UCSD-AML1 (cell line): ENCODE results near the gene AP2A2.

Experiments
- DNase-seq: peaks from one replicate; lab custom pipeline; 2025; ENCODE audit not compliant: unreplicated experiment; lab: John Stamatoyannopoulos, UW

Gene AP2A2

DNA sequence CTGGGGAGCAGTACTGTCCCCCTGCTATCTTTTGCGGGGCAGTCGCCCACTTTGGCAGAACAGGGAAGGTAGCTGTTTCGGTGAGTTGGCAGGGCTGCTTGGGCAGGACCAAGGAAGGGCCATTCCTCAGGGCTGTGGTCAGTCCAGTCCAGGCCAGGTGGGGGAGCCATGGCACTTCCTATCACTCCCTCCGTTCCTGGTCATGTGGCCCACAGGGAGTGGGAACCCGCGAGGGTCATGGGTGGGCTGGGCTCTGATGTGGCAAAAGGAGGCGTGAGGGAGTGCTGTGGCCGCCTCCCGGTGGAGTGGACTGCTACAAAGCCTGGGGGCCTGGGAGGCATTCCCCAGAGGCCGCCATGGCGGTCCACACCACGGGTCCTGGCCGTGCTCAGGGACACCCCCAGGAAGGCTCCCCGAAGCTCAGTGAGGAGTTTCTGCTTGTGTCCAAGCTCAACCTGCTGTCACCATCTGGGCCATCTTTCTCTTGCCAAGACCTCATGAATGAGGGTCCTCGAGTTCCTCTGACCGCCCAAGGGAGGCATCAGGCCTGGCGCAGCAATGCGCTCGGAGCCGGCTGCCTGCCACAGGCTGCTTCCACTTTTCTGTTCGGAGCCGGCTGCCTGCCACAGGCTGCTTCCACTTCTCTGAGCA lies 27.0 kb upstream of the AP2A2 start:
- DNase-seq = no peak

- DNase-seq = no peak
Observed at GRCh38 chr11:899724-900123, 25.9 kb upstream of the AP2A2 start.

DNA sequence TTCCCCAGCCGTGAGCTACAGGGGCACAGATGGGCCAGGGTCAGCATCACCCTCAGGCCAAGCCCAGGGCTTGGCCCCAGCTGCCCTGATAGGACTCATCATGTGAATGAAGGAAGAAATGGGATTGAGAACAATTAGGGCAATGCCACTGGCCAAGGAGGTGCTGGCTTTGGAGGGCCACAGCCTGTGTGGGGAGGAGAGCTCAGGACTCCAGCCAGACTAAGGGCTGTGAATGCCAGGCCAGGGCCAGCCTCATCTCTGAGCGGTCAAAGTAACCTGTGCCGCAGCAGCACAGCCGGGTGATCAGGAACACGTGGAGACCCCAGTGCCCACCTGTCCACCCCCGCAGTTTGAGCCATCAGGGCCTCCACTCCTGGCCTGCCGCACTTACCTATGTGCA lies 25.1 kb upstream of the AP2A2 start:
- DNase-seq = no peak

DNA sequence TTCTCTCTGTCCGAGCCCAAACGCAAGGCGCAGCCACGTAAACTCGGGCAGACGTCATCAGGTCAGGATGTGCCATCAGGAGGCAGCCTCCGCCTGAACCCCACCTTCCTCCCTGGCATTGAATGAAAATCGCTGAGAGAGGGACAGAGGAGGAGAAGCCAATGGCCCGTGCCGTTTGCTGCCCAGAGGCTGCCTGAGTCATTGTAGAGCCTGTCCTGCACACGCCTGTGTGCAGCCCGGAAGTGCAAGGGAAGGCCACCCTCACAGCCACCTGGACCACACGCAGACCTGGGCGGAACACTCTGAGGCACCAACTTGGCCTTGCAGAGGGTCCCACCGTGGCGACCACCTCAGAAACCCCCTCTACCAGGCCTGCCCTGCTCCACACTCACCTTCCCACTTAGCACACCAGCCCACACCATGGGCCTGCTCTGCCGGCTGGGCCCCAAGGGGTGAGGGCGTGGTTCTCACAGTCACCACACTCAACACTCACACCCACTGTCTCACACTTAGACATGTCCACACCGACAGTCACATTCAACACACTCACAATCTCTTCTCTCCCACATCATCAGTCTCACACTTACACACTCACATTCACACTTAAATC lies 24.1 kb upstream of the AP2A2 start:
- no peak for DNase-seq

DNA sequence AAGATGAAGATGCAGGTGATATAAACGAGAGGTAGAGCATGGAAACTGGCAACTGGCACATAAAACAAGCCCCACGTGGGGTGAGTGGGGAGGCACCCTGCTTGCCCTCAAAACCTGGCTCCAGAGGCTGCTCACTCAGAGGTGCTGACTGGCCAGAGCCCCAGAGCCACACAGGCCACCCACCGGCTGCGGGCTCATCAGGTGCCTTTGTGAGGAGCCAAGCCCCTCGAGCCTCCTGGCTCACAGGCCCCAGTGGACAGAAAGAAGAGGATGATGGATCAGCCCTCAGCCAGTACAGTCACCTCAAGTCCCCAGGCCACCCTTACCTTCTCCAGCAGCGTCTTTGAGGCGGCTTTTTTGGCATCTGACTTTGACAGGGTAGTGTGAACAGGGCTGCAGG lies 21.3 kb upstream of the AP2A2 start:
- no peak for DNase-seq

- DNase-seq = no peak
Observed at GRCh38 chr11:905952-906351, 19.7 kb upstream of the AP2A2 start.

GRCh38 chr11:907668-908067 lies 18.0 kb upstream of the AP2A2 start:
- DNase-seq = no peak

DNA sequence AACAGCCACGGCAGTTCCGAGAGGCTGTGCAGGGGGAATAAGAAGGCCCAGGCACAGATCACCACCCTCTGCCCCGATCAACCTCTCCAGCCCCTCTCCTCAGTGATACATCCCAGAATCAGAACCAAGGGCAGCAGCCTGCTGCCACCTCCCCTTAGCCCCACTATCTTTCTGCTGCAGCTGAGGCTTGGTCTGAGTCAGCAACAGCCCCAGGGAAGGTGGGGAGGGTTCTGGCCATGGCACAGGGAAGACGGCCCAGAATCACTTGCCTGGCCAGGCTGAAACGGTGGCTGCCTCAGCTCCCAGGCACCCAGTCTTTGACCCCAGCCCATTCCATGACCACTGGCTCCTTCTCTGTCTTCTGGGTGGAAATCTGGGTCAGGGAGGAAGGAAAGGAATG lies 17.4 kb upstream of the AP2A2 start:
- no peak for DNase-seq

- no peak for DNase-seq
Observed at GRCh38 chr11:909406-909805, 16.3 kb upstream of the AP2A2 start.

DNA sequence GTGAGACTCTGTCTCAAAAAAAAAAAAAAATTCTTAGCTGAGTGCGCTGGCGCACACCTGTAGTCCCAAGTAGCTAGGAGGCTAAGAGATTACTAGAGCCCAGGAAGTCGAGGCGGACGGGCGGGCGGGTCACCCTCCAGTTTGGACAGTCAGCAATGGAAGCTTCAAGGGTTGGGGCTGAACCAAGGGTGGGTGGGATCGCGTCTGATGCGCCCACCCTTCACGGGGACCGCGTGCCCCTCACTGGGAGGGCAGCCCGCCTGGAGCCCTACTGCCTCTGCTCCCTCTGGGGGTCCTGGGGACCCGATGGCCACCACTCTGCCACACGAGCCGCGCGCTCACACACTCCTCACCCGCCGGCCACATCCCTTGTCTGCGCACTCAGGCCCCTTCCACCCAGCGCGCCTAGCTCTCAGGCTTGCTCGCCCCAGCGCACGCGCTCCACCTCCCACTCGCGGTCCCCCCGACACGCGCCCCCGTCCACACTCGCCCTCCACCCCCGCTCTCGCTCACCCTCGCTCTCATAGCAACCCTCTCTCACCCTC lies 15.6 kb upstream of the AP2A2 start:
- DNase-seq = no peak

- peak; percentile 90 for DNase-seq
Observed at GRCh38 chr11:910589-911030, 15.1 kb upstream of the AP2A2 start, which contains the start of gene CHID1. Gene CHID1 (minus strand): TSS chr11:910810. CDS start chr11:904816, 5,994 bp downstream.

- DNase-seq = peak; percentile 59
Observed at GRCh38 chr11:911031-911889, 14.4 kb upstream of the AP2A2 start.

- DNase-seq = no peak
Observed at GRCh38 chr11:911890-912219, 13.8 kb upstream of the AP2A2 start.

- no peak for DNase-seq
Observed at GRCh38 chr11:912266-912665, 13.4 kb upstream of the AP2A2 start.

DNA sequence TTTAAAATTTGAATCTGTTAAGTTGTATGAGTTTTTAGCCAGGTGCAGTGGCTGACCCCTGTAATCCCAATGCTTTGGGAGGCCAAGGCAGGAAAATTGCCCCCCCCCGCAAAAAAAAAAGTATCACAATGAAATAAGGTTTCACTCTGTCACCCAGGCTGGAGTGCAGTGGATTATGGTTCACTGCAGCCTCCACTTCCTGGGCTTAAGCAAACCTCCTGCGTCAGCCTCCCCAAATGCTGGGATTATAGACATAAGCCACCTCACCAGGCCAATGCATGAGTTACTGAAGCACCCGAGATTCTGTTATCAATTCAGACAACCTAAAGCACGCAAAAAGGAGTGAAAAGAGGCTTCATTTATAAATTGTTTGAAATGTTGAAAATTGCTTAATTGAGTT lies 12.6 kb upstream of the AP2A2 start:
- DNase-seq = no peak

DNA sequence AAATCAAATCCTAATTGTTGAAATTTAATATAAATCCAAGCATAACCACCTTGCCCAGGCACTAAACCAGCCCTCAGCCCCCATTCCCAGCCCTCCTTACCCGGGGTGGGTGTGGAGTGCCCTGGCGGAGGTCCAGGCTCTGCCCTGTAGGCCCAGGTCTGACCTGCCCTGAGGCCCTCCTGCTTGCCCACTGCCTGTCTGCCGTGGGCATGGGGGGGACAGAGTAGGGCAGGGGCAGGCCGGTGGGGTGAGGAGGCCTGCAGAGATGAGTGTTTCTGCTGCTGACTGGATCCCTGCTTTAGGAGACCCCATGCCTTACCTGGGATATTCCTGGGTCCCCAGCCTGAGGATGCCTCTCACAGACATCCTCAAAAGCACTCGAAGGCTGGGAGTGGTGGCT lies 11.5 kb upstream of the AP2A2 start:
- no peak for DNase-seq

DNA sequence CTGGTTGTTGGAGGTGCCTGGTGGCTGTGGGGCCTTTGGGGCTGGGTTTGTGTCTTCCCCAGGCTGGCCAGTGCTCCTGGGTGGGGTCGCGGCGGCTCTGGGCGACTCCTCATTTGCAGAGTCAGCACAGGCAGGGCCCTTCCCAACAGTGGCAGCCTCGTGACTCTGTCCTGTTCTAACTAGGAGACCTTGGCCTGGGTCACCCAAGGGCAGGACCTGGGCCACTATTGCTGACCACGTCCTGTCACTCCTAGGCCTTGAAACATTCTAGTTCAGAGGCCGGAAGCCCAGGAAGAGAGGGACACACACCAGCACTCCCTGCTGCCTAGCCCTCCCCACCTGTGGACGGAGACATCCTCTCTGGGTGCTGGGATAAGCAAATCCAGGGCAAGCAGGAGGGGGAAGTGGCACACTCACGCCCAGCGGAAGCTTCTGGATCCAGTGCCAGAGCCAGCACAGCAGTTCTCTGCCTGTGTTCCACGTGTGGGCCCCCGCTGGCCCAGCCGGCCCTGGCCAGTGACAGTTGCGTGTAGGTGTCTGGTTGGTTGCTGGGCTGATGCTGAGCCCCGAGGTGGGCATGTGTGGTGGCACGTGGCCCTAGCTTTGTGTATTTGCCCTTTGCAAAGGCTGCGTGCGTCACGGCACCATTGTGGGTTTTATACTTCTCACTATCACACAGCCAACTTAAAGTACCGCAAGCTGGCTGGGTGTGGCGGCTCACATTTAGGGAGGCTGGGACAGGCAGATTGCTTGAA lies 10.7 kb upstream of the AP2A2 start:
- no peak for DNase-seq

- no peak for DNase-seq
Observed at GRCh38 chr11:917426-917825, 8.2 kb upstream of the AP2A2 start.

DNA sequence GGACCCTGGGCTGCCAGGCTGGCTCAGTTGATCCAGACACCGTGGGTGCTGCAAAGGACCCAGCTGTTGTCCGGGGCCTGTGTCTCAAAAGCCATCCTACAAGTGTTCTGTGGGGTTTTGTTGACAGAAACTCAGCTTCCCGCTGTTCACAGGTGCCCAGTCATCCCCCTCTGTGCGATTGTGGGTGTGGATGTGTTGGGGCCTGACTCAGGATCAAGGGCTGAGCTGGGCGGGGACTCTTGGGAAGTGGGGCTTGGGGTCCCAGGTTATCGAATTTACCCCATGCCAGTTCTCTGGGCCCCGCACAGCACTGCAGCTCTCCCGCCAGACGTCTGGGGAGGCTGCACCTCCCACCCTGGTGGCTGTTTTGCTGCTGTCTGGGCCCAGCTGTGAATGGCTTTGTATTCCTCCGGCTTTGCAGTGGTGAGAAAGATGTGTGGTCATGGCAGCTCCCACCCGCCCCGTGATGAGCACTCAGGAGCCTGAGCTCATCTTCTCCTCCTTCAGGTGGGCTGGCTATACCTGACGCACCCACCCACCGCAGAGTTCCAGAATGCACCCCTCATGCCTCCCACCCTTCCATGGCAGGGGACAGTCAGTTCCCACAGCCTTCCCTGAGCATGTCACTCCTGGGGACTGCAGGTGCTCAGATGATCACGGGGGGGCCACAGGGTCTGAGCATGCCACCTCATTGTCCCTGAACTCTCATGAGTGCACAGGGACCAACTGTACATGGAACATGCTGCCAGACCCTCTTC lies 3.6 kb upstream of the AP2A2 start:
- no peak for DNase-seq

- no peak for DNase-seq
Observed at GRCh38 chr11:923691-924405, 1.8 kb upstream of the AP2A2 start.
